ENCODE results near the gene RASSF8.

RASSF8 gene

GRCh38 chr12:26101350-26101734 lies 142.9 kb downstream of the RASSF8 start:
- H3K27ac ChIP-seq (ENCODE audit: low read depth, low read length), result no peak overlapping the region
- no peaks in the 10 kb centered on the region for H3K79me2 ChIP-seq (ENCODE audit: control insufficient read depth, low read length)
- no peaks in the 10 kb centered on the region for H3K9me2 ChIP-seq (replicated peaks; ENCODE audit: control insufficient read depth, low read length)
- H3K4me3 ChIP-seq (ENCODE audit: low read length), result no peak overlapping the region
- no peaks in the 10 kb centered on the region; the same call in 1 of the 2 replicates for H4K20me1 ChIP-seq (ENCODE audit: control insufficient read depth, insufficient read depth, low read depth, low read length)
- no peaks in the 10 kb centered on the region for H3K4me1 ChIP-seq (ENCODE audit: control insufficient read depth, low read length)
- H3K36me3 ChIP-seq (ENCODE audit: control insufficient read depth, low read length), result no peaks in the 10 kb centered on the region
- H3K4me2 ChIP-seq (ENCODE audit: low read length), result no peak overlapping the region
- no peaks in the 10 kb centered on the region for H3K9me3 ChIP-seq (ENCODE audit: control insufficient read depth, insufficient read depth, low read length)
- no peak for TF ChIP-seq CTCF (IDR thresholded peaks at IDR 0.05; ENCODE audit: low read depth, low read length, poor library complexity, severe bottlenecking)
- no peak for TF ChIP-seq EZH2phosphoT487 (IDR thresholded peaks at IDR 0.05; ENCODE audit: borderline replicate concordance, low read length)
- no peaks in the 10 kb centered on the region for H3F3A ChIP-seq (ENCODE audit: control insufficient read depth, insufficient read depth)
- peaks cover 33% of the 10 kb centered on the region for H3K27me3 ChIP-seq (ENCODE audit: control insufficient read depth, low read length)

- no peak overlapping the region for H3K4me3 ChIP-seq (ENCODE audit: low read length)
- no peaks in the 10 kb centered on the region for H3K9me3 ChIP-seq (ENCODE audit: control insufficient read depth, insufficient read depth, low read length)
- peaks cover 34% of the 10 kb centered on the region for H3K27me3 ChIP-seq (ENCODE audit: control insufficient read depth, low read length)
- H3K27ac ChIP-seq (ENCODE audit: low read depth, low read length), result no peak overlapping the region
- no peaks in the 10 kb centered on the region for H3K9me2 ChIP-seq (replicated peaks; ENCODE audit: control insufficient read depth, low read length)
- no peaks in the 10 kb centered on the region for H3K79me2 ChIP-seq (ENCODE audit: control insufficient read depth, low read length)
- no peak for TF ChIP-seq EZH2phosphoT487 (IDR thresholded peaks at IDR 0.05; ENCODE audit: borderline replicate concordance, low read length)
- no peak for TF ChIP-seq CTCF (IDR thresholded peaks at IDR 0.05; ENCODE audit: low read depth, low read length, poor library complexity, severe bottlenecking)
- no peaks in the 10 kb centered on the region; the same call in 1 of the 2 replicates for H4K20me1 ChIP-seq (ENCODE audit: control insufficient read depth, insufficient read depth, low read depth, low read length)
- no peak overlapping the region for H3K4me2 ChIP-seq (ENCODE audit: low read length)
- no peaks in the 10 kb centered on the region for H3F3A ChIP-seq (ENCODE audit: control insufficient read depth, insufficient read depth)
- H3K36me3 ChIP-seq (ENCODE audit: control insufficient read depth, low read length), result no peaks in the 10 kb centered on the region
- H3K4me1 ChIP-seq (ENCODE audit: control insufficient read depth, low read length), result no peaks in the 10 kb centered on the region
These were observed 143.3 kb downstream of the RASSF8 start for GRCh38 chr12:26101763-26102162.

GRCh38 chr12:26102953-26103352 lies 144.5 kb downstream of the RASSF8 start:
- no peaks in the 10 kb centered on the region for H3K79me2 ChIP-seq (ENCODE audit: control insufficient read depth, low read length)
- no peaks in the 10 kb centered on the region for H3K9me2 ChIP-seq (replicated peaks; ENCODE audit: control insufficient read depth, low read length)
- no peak overlapping the region for H3K4me2 ChIP-seq (ENCODE audit: low read length)
- no peaks in the 10 kb centered on the region for H3K4me1 ChIP-seq (ENCODE audit: control insufficient read depth, low read length)
- peaks cover 30% of the 10 kb centered on the region for H3K27me3 ChIP-seq (ENCODE audit: control insufficient read depth, low read length)
- no peaks in the 10 kb centered on the region for H3K9me3 ChIP-seq (ENCODE audit: control insufficient read depth, insufficient read depth, low read length)
- no peak overlapping the region for H3K4me3 ChIP-seq (ENCODE audit: low read length)
- no peaks in the 10 kb centered on the region for H3F3A ChIP-seq (ENCODE audit: control insufficient read depth, insufficient read depth)
- no peak for TF ChIP-seq CTCF (IDR thresholded peaks at IDR 0.05; ENCODE audit: low read depth, low read length, poor library complexity, severe bottlenecking)
- no peak for TF ChIP-seq EZH2phosphoT487 (IDR thresholded peaks at IDR 0.05; ENCODE audit: borderline replicate concordance, low read length)
- H4K20me1 ChIP-seq (ENCODE audit: control insufficient read depth, insufficient read depth, low read depth, low read length), result no peaks in the 10 kb centered on the region
- no peaks in the 10 kb centered on the region for H3K36me3 ChIP-seq (ENCODE audit: control insufficient read depth, low read length)
- no peak overlapping the region for H3K27ac ChIP-seq (ENCODE audit: low read depth, low read length)

GRCh38 chr12:26106347-26106746 lies 147.9 kb downstream of the RASSF8 start:
- no peaks in the 10 kb centered on the region for H3K36me3 ChIP-seq (ENCODE audit: control insufficient read depth, low read length)
- no peak overlapping the region for H3K4me3 ChIP-seq (ENCODE audit: low read length)
- no peak overlapping the region for H3K27ac ChIP-seq (ENCODE audit: low read depth, low read length)
- TF ChIP-seq EZH2phosphoT487 (IDR thresholded peaks at IDR 0.05; ENCODE audit: borderline replicate concordance, low read length) (no peak), CTCF (IDR thresholded peaks at IDR 0.05; ENCODE audit: low read depth, low read length, poor library complexity, severe bottlenecking) (no peak)
- H3K4me2 ChIP-seq (ENCODE audit: low read length), result no peak overlapping the region
- H4K20me1 ChIP-seq (ENCODE audit: control insufficient read depth, insufficient read depth, low read depth, low read length), result no peaks in the 10 kb centered on the region
- no peaks in the 10 kb centered on the region for H3K9me2 ChIP-seq (replicated peaks; ENCODE audit: control insufficient read depth, low read length)
- no peaks in the 10 kb centered on the region for H3K79me2 ChIP-seq (ENCODE audit: control insufficient read depth, low read length)
- H3K4me1 ChIP-seq (ENCODE audit: control insufficient read depth, low read length), result no peaks in the 10 kb centered on the region
- H3F3A ChIP-seq (ENCODE audit: control insufficient read depth, insufficient read depth), result no peaks in the 10 kb centered on the region
- peaks cover 24% of the 10 kb centered on the region for H3K27me3 ChIP-seq (ENCODE audit: control insufficient read depth, low read length)
- H3K9me3 ChIP-seq (ENCODE audit: control insufficient read depth, insufficient read depth, low read length), result no peaks in the 10 kb centered on the region

Data from DOHH2 (cell line).